Mucosa of rectum (tissue), 2 donors: ENCODE data around the gene MFRP.

Source experiments
- H3K27ac ChIP-seq, 2 donors: one replicate each; pipeline ENCODE4 v1.7.0; 2013; ENCODE audit warnings: inconsistent platforms in 2 of 2, low read depth in 2 of 2, low read length in 2 of 2
- H3K27me3 ChIP-seq, 2 donors: one replicate each; pipeline ENCODE4 v1.7.0; 2013; ENCODE audit warnings: low read length in 2 of 2; ENCODE audit not compliant: control insufficient read depth in 2 of 2, insufficient read depth in 2 of 2
- H3K36me3 ChIP-seq, 2 donors: one replicate each; pipeline ENCODE4 v1.7.0; 2013; ENCODE audit warnings: low read length in 2 of 2; ENCODE audit not compliant: control insufficient read depth in 2 of 2, insufficient read depth in 2 of 2
- H3K4me1 ChIP-seq, 2 donors: one replicate each; pipeline ENCODE4 v1.7.0; 2013; ENCODE audit warnings: low read length in 2 of 2, mild to moderate bottlenecking in 1 of 2; ENCODE audit not compliant: control insufficient read depth in 2 of 2, insufficient read depth in 2 of 2
- H3K4me3 ChIP-seq, 2 donors: one replicate each; pipeline ENCODE4 v1.7.0; 2013; ENCODE audit warnings: low read length in 2 of 2
- H3K9ac ChIP-seq, 2 donors: one replicate each; pipeline ENCODE4 v1.7.0; 2013; ENCODE audit warnings: low read length in 2 of 2, low read depth in 1 of 2, mild to moderate bottlenecking in 1 of 2
- H3K9me3 ChIP-seq, 2 donors: one replicate each; pipeline ENCODE4 v1.7.0; 2013; ENCODE audit warnings: low read length in 2 of 2; ENCODE audit not compliant: control insufficient read depth in 2 of 2
- donor health status: healthy.
- donor health status: Normal muscosa, but diverticular disease.

The MFRP gene

DNA sequence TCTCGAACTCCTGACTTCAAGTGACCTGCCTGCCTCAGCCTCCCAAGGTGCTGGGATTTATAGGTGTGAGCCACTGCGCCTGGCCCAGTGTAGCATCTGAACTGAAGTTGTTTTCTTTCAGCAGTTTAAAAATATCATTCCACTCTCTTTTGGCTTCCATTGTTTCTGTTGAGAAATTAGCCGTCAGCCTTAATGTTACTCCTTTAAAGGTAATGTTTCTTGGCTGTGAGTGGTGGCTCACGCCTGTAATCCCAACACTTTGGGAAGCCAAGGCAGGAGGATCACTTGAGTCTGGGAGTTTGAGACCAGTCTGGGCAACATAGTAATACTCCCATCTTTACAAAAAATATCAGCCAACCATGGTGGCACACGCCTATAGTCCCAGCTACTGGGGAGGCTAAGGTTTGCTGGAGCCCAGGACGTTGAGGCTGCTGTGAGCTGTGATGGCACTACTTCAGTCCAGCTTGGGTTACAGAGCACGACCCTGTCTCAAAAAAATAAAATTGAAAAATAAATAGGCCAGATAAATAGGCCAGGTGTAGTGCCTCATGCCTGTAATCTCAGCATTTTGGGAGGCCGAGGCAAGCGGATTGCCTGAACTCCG lies 55.5 kb downstream of the MFRP start:
- no peak overlapping the region for H3K27ac ChIP-seq
- H3K4me3 ChIP-seq = no peak overlapping the region
- H3K27me3 ChIP-seq = no peaks in the 10 kb centered on the region
- H3K9ac ChIP-seq = no peak overlapping the region
- H3K36me3 ChIP-seq = peaks cover 16 to 28% of the 10 kb centered on the region in 2 donors
- H3K9me3 ChIP-seq = no peaks in the 10 kb centered on the region
- H3K4me1 ChIP-seq = no peaks in the 10 kb centered on the region
